HTERT RPE-1 (cell line): ENCODE data around the gene GRIK3.

ENCODE experiments used
- in situ Hi-C: fragments of 300-500 bp; cut with MboI; formaldehyde crosslinking; loops from 4 replicates; pipeline ENCODE4 v1.14.3; 2020; ENCODE audit warnings: low sequenced_read_pairs

Gene GRIK3

GRCh38 chr1:36751525-36751924 is 282.8 kb downstream of the GRIK3 start:
- in situ Hi-C loops = no loop called here

DNA sequence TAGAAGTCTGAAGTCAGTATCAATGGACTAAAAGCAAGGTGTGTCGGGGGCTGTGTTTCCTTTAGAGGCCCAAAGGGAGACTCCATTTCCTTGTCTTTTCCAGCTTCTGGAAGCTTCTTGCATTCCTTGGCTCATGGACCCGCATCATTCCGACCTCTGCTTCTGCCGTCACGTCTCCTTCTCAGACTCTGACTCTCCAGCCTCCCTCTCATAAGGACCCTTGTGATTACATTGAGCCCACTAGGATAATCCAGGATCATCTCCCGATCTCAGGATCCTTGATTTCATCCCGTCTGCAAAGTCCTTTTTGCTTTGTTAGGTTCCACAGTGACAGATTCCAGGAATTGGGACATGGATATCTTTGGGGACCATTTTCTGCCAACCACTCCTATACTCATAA is 285.8 kb downstream of the GRIK3 start:
- in situ Hi-C loops = no loop called here
